Measurements from ENCODE around the gene RAP1GDS1. TPM values are rescaled to one million over a fixed set of nuclear protein-coding genes. Genes with fewer than 3 reads are reported as not detected.

The RAP1GDS1 gene
- polyA plus RNA-seq, 3 donors, result 23.6 to 37.9 (median 37.8) TPM

DNA sequence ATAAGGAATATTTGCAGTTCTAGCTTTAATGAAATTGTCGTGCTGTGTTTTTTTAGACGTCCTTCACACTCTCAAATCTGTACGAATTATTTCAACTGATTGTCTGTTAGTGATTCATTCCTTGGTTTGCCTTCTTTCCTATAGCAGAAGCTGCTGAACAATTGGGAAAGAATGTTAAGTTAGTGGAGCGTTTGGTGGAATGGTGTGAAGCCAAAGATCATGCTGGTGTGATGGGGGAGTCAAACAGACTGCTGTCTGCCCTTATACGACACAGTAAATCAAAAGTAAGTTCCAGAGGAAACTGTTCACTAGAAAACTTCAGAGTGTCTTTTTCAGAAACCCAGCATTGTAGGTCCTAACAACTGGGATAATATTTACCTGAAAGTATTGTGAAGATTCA, 159.9 kb downstream of the RAP1GDS1 start:
- Histone ChIP-seq H3K79me2 (ENCODE audit: insufficient read depth, low read length) (no peaks in the 10 kb centered on the region), H3K4me2 (replicated peaks; ENCODE audit: extremely low read depth, low read length, poor library complexity, severe bottlenecking) (no peak overlapping the region), H3K36me3 (replicated peaks in 1 of 2; ENCODE audit: control insufficient read depth in 1 of 2, insufficient read depth in 2 of 2, low read length in 2 of 2) (peaks cover 45 to 92% of the 10 kb centered on the region in 2 donors), H3K4me1 (ENCODE audit: control insufficient read depth in 1 of 2, insufficient read depth in 2 of 2, low read length in 2 of 2) (no peaks in the 10 kb centered on the region), H3K9me3 (replicated peaks in 1 of 2; ENCODE audit: control insufficient read depth in 1 of 2, insufficient read depth in 1 of 2, low read length in 2 of 2) (peaks cover 0 to 10% of the 10 kb centered on the region in 2 donors), H3K4me3 (replicated peaks in 1 of 3; ENCODE audit: low read depth in 2 of 3, low read length in 3 of 3) (no peak overlapping the region), H2AFZ (ENCODE audit: insufficient read depth, low read depth, low read length, poor library complexity, severe bottlenecking) (no peak overlapping the region), H4K20me1 (ENCODE audit: insufficient read depth, low read length) (no peaks in the 10 kb centered on the region), H3K27me3 (ENCODE audit: control insufficient read depth in 2 of 2, insufficient read depth in 2 of 2, low read length in 2 of 2) (no peaks in the 10 kb centered on the region), H3K27ac (ENCODE audit: low read depth in 1 of 2, low read length in 2 of 2) (no peak overlapping the region), H3K9ac (ENCODE audit: insufficient read depth, low read length, poor library complexity, severe bottlenecking) (no peak overlapping the region)
- no peak overlapping the region for H3K27ac Mint-ChIP-seq
- H3K4me3 Mint-ChIP-seq, result no peak overlapping the region
- DNase-seq, result no peak
- TF ChIP-seq, protein P1, sequence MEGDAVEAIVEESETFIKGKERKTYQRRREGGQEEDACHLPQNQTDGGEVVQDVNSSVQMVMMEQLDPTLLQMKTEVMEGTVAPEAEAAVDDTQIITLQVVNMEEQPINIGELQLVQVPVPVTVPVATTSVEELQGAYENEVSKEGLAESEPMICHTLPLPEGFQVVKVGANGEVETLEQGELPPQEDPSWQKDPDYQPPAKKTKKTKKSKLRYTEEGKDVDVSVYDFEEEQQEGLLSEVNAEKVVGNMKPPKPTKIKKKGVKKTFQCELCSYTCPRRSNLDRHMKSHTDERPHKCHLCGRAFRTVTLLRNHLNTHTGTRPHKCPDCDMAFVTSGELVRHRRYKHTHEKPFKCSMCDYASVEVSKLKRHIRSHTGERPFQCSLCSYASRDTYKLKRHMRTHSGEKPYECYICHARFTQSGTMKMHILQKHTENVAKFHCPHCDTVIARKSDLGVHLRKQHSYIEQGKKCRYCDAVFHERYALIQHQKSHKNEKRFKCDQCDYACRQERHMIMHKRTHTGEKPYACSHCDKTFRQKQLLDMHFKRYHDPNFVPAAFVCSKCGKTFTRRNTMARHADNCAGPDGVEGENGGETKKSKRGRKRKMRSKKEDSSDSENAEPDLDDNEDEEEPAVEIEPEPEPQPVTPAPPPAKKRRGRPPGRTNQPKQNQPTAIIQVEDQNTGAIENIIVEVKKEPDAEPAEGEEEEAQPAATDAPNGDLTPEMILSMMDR (IDR thresholded peaks at IDR 0.05), result no peak
- WGBS (ENCODE audit: insufficient coverage), result no CpG with 5 or more reads among the region's 5 CpGs
- H3K36me3 Mint-ChIP-seq, result peaks cover 58 to 73% of the 10 kb centered on the region in 2 donors
- H3K9me3 Mint-ChIP-seq, result peaks cover 13 to 25% (median 16%) of the 10 kb centered on the region in 7 donors
- H3K4me1 Mint-ChIP-seq, result no peaks in the 10 kb centered on the region
- intact Hi-C loops (cut with micrococcal nuclease), result no loop called here
- H3K27me3 Mint-ChIP-seq (ENCODE audit: low read depth in 3 of 3), result no peaks in the 10 kb centered on the region

DNA sequence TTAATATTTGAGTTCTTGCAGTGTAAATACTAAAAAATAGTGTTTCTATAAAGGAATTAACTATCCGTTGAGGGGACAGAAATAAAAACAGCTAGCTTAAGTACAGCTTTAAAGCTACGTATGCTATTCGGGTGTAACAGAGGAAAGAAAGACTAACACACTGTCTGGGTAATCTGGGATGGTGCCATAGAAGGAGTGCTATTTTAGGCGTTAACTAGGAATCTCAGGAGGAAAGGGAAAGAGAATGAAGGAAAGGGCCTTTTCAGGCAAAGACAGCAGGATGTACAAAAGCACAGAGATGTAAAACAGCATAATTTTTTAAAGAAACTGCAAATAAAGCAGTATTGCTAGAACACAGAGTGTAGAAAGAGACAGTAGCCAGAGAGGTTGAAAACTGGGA, 161.8 kb downstream of the RAP1GDS1 start:
- H3K27me3 Mint-ChIP-seq (ENCODE audit: low read depth in 3 of 3), result no peaks in the 10 kb centered on the region
- Histone ChIP-seq H4K20me1 (ENCODE audit: insufficient read depth, low read length) (no peaks in the 10 kb centered on the region), H3K4me2 (replicated peaks; ENCODE audit: extremely low read depth, low read length, poor library complexity, severe bottlenecking) (no peak overlapping the region), H3K9ac (ENCODE audit: insufficient read depth, low read length, poor library complexity, severe bottlenecking) (no peak overlapping the region), H3K4me1 (ENCODE audit: control insufficient read depth in 1 of 2, insufficient read depth in 2 of 2, low read length in 2 of 2) (no peaks in the 10 kb centered on the region), H3K9me3 (replicated peaks in 1 of 2; ENCODE audit: control insufficient read depth in 1 of 2, insufficient read depth in 1 of 2, low read length in 2 of 2) (peaks cover 0 to 10% of the 10 kb centered on the region in 2 donors), H3K27me3 (ENCODE audit: control insufficient read depth in 2 of 2, insufficient read depth in 2 of 2, low read length in 2 of 2) (no peaks in the 10 kb centered on the region), H3K79me2 (ENCODE audit: insufficient read depth, low read length) (no peaks in the 10 kb centered on the region), H3K36me3 (replicated peaks in 1 of 2; ENCODE audit: control insufficient read depth in 1 of 2, insufficient read depth in 2 of 2, low read length in 2 of 2) (peaks cover 36 to 76% of the 10 kb centered on the region in 2 donors), H2AFZ (ENCODE audit: insufficient read depth, low read depth, low read length, poor library complexity, severe bottlenecking) (no peak overlapping the region), H3K27ac (ENCODE audit: low read depth in 1 of 2, low read length in 2 of 2) (no peak overlapping the region), H3K4me3 (replicated peaks in 1 of 3; ENCODE audit: low read depth in 2 of 3, low read length in 3 of 3) (no peak overlapping the region)
- TF ChIP-seq, protein P1 (IDR thresholded peaks at IDR 0.05), result no peak
- no peak overlapping the region for H3K4me3 Mint-ChIP-seq
- H3K27ac Mint-ChIP-seq, result no peak overlapping the region
- 94% methylated on average over 3 of the region's 4 CpGs for WGBS (ENCODE audit: insufficient coverage)
- intact Hi-C loops (cut with micrococcal nuclease), result no loop called here
- H3K4me1 Mint-ChIP-seq, result no peaks in the 10 kb centered on the region
- H3K36me3 Mint-ChIP-seq, result peaks cover 50 to 65% of the 10 kb centered on the region in 2 donors
- DNase-seq, result no peak
- peaks cover 16 to 27% (median 20%) of the 10 kb centered on the region in 7 donors for H3K9me3 Mint-ChIP-seq

Measured in CD14-positive monocyte (primary cell).